A204.1 (cell line): ENCODE data around the gene ACRV1.

Experiments used
- FAIRE-seq: peaks from 2 replicates; lab custom pipeline; 2012; peaks lifted over from hg19 to GRCh38; lab: Jason Lieb, UNC

The ACRV1 gene

DNA sequence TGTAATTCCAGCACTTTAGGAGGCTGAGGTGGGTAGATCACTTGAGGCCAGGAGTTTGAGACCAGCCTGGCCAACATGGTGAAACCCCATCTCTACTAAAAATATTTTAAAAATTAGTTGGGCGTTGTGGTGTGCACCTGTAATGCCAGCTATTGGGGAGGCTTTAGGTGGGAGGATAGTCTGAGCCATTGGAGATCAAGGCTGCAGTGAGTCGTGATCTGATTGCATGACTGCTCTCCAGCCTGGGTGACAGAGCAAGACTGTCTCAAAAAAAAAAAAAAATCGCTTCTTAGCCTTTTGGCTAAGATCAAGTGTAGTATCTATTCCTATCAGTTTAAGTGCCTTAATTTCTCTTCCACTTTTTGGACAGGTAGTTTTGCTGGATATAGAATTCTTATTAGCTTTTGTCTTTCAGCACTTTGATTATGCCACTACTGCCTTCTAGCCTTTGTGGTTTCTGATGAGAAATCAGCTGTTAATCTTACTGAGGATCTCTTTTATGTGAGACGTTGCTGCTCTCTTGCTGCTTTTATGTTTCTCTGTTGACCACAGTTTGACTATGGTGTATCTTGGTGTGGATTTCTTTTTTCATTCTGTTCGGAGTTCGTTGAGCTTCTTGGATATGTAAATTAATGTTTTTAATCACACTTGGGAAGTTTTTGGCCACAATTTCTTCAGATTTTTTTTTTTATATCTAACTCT, 31.0 kb downstream of the ACRV1 start:
- FAIRE-seq = no peak

GRCh38 chr11:125645871-125646270, 34.8 kb downstream of the ACRV1 start:
- FAIRE-seq = no peak

DNA sequence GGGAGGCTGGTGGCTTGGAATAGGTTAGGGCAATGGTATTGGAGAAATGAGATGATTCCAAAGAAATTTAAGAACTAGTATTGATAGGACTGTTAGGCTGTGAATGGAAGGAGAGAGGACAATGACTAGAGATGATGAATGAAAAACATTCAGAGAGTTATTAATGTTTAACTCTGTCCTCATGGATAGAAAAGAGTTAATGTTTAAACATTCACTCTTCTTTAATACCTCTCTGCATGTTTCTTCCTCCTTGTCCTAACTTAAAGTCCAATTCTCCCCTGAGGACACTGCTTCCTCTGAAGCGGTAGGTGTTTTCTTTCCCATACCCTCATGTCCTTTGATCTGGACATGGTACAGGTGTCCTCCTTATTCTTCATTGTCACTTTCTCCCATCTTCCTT, 42.3 kb downstream of the ACRV1 start:
- FAIRE-seq = no peak

GRCh38 chr11:125637840-125638239, 42.8 kb downstream of the ACRV1 start:
- FAIRE-seq = no peak

DNA sequence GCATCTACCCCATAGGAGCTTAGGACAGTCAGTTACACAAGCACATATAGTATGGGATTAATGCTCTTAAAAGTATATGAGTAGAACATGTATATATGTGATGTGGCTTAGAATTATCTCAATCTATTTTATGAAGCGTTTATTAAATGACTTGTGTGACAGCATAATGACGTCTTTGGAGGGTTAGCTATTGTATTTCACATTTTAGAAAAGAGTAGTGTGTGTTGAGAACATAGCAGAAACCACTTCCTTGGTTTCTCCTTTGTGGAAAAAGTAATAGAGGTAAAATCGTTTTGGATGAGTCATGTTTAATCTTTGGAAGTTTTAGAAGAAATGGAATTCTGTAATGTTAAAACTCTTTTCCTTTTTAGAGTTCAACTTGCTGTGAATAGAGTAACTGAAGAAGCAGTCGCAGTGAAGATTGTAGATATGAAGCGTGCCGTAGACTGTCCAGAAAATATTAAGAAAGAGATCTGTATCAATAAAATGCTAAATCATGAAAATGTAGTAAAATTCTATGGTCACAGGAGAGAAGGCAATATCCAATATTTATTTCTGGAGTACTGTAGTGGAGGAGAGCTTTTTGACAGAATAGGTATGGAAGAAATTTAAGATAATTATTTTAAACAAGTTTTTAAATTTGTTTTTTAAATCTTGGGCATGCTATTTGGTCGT, 53.3 kb downstream of the ACRV1 start:
- no peak for FAIRE-seq

DNA sequence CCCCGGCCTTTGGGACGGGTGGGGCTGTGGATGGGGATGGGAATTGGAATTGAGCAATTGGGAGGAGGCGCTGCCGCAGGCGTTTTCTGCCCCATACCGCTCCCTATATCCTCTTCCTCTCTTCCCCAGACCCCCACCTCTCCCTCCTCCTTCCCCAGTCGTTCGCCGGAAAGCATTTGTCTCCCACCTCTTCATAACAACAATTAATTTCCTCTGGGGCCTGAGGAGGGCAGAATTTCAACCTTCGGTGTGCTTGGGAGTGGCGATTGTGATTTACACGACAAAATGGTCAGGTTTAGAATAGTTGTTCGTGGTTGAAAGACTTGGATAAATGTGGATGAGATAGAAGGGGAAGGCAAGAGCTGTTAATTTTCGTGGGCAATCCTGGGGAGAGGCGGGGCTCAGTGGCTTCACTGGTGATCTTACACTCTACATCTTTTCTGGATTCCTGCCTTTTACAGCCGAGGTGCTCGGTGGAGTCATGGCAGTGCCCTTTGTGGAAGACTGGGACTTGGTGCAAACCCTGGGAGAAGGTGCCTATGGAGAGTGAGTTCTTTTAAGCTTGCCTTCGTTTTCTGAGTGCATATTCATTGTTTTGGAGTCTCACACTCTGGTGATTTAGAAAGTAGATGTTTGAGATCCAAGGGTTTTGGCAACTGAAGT, 54.2 kb downstream of the ACRV1 start:
- no peak for FAIRE-seq

DNA sequence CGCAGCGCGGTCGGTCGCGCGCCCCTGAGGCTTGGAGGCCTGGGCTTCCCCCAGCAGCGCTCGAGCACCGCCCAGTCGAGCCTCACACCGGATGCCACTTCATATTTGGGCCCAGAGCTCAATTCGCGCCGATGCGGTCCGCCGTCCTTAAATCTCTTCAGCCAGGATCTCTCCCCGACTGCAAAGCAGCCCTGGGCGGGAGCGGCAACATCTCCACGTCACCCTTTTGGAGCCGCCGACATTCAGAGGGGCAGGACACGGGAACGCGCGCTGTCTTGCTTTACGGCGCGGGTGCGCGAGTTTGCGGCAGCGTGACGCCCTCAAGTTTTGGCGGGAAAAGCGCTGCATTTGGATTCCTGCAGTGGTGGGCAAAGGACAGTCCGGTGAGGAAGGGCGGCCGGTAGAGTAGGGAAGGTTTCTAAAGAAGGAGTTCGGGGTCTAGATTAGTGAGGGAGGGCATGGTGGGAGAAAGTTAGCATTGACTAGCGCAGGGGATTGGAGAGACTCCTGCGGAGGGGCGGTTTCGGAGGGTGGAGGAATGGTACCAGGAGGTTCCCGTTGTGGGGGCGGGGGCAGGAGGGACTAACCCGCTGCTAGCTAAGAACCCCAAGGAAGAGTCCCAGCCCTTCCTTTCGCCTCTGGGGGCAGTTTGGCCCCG, 54.9 kb downstream of the ACRV1 start:
- peak; percentile 88 for FAIRE-seq

DNA sequence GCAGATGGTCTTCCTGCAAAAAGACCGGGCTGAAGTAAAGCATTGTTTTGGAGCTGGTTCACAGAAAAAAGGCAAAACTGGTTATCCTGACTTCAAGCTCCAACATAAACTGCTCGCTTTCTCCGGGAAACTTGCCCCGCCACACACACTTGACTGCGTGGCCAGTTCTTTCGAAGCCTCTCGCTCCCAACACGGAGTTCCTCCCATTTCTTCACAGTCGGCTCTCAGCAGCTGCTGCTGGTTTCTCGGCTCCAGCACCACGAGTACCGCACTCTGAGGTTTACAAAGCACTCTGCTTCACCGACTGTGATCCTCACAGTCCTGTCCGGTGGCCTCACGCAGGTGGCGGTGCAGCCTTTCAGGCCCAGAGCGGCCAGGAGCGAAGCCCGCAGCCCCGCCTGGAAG, 55.4 kb downstream of the ACRV1 start:
- FAIRE-seq = no peak

GRCh38 chr11:125624756-125625213, 55.9 kb downstream of the ACRV1 start, which contains the start of gene CHEK1:
CHEK1 (plus strand) TSS chr11:125625163; CDS start chr11:125626769, 1,606 bp downstream.
- no peak for FAIRE-seq

GRCh38 chr11:125623064-125623463, 57.6 kb downstream of the ACRV1 start:
- no peak for FAIRE-seq

GRCh38 chr11:125621995-125622394, 58.7 kb downstream of the ACRV1 start:
- no peak for FAIRE-seq
